ENCODE results near the gene AK4. TPM values are rescaled to one million over a fixed set of nuclear protein-coding genes. Genes with fewer than 3 reads are reported as not detected.
"Not testable (repeated sequence)": the region's sequence is repeated elsewhere in the genome, so short reads cannot be mapped to it uniquely, and the experiment has no call there.

Gene AK4
- total RNA-seq, 1 donor from 2014 or later = 39.7 TPM

DNA sequence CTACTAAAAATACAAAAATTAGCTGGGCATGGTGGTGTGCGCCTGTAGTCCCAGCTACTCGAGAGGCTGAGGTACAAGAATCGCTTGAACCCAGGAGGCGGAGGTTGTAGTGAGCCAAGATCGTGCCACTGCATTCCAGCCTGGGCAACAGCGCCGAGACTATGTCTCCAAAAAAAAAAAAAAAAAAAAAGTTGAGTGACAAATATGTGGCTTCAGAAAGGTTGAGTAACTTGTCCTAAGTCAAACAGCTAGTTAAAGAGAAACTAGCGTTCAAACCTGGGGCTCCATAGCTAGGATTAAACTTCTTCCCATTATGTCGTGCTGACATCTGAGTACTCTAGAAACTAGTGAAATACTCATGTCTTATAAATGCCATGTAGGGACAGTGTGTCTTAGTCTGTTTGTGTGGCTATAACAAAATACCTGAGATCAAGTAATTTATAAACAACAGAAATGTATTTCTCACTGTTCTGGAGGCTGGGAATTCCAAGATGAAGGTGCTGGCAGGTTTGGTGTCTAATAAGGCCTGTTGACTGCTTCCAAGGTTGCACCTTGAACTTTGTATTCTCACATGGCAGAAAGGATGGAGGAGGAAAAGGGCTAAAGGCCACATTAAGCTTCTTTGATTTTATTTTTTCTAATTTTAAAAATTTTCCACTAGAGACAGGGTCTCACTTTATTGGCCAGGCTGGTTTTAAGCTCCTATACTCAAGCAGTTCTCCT is 12.0 kb downstream of the AK4 start:
- Mint-ChIP-seq H3K4me1 (ENCODE audit: unreplicated experiment) (peaks cover 11% of the 10 kb centered on the region), H3K9me3 (ENCODE audit: unreplicated experiment) (no peaks in the 10 kb centered on the region), H3K4me3 (ENCODE audit: unreplicated experiment) (no peak overlapping the region), H3K36me3 (ENCODE audit: low read depth, unreplicated experiment) (no peaks in the 10 kb centered on the region), H3K27ac (ENCODE audit: unreplicated experiment) (no peak overlapping the region), H3K27me3 (ENCODE audit: unreplicated experiment) (no peaks in the 10 kb centered on the region)
- TF ChIP-seq, protein P1, sequence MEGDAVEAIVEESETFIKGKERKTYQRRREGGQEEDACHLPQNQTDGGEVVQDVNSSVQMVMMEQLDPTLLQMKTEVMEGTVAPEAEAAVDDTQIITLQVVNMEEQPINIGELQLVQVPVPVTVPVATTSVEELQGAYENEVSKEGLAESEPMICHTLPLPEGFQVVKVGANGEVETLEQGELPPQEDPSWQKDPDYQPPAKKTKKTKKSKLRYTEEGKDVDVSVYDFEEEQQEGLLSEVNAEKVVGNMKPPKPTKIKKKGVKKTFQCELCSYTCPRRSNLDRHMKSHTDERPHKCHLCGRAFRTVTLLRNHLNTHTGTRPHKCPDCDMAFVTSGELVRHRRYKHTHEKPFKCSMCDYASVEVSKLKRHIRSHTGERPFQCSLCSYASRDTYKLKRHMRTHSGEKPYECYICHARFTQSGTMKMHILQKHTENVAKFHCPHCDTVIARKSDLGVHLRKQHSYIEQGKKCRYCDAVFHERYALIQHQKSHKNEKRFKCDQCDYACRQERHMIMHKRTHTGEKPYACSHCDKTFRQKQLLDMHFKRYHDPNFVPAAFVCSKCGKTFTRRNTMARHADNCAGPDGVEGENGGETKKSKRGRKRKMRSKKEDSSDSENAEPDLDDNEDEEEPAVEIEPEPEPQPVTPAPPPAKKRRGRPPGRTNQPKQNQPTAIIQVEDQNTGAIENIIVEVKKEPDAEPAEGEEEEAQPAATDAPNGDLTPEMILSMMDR (IDR thresholded peaks at IDR 0.05; ENCODE audit: unreplicated experiment) = no peak
- no peak for DNase-seq (ENCODE audit: low spot score)

DNA sequence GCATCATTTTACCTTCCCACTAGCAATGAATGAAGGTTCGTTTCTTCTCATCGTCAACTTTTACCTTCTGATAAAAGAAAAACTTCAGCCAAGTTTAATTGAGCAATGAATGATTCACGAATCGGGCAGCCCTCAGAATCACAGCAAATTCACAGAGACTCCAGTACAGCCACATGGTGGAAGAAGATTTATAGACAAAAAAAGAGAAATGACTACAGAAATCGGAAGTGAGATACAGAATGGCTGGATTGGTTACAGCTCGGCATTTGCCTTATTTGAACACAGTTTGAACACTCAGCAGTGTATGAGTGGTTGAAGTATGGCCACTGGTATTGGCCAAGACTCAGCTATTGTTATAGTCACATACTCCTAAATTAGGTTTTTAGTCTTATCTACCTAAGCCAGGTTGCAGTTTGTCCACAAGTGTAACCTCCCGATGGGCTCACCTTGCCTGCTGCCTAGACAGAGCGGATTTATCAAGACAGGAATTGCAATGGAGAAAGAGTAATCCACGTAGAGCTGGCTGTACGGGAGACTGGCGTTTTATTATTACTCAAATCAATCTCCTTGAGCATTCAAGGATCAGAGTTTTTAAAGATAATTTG is 15.3 kb downstream of the AK4 start:
- TF ChIP-seq, protein P1 (IDR thresholded peaks at IDR 0.05; ENCODE audit: unreplicated experiment) = no peak
- Mint-ChIP-seq H3K36me3 (ENCODE audit: low read depth, unreplicated experiment) (no peaks in the 10 kb centered on the region), H3K4me1 (ENCODE audit: unreplicated experiment) (peaks cover 17% of the 10 kb centered on the region), H3K27me3 (ENCODE audit: unreplicated experiment) (no peaks in the 10 kb centered on the region), H3K27ac (ENCODE audit: unreplicated experiment) (no peak overlapping the region), H3K9me3 (ENCODE audit: unreplicated experiment) (no peaks in the 10 kb centered on the region), H3K4me3 (ENCODE audit: unreplicated experiment) (no peak overlapping the region)
- no peak for DNase-seq (ENCODE audit: low spot score)

DNA sequence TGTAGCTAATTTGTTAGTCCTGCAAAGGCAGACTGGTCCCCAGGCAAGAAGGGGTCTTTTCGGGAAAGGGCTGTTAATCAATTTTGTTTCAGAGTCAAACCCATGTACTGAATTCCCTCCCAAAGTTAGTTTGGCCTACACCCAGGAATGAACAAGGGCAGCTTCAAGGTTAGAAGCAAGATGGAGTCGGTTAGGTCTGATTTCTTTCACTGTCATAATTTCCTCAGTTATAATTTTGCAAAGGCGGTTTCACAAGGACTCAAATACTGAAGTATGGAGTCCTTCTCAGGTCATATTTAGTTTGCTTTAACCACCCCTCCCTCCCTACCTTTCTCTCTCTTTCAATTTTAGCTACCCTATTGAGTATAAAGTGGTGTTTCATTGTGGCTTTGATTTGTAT is 16.1 kb downstream of the AK4 start:
- H3K27ac Mint-ChIP-seq (ENCODE audit: unreplicated experiment); DNase-seq (ENCODE audit: low spot score); H3K27me3 Mint-ChIP-seq (ENCODE audit: unreplicated experiment); H3K4me3 Mint-ChIP-seq (ENCODE audit: unreplicated experiment); H3K36me3 Mint-ChIP-seq (ENCODE audit: low read depth, unreplicated experiment); H3K9me3 Mint-ChIP-seq (ENCODE audit: unreplicated experiment): not testable (repeated sequence)
- H3K4me1 Mint-ChIP-seq (ENCODE audit: unreplicated experiment) = peaks cover 17% of the 10 kb centered on the region

DNA sequence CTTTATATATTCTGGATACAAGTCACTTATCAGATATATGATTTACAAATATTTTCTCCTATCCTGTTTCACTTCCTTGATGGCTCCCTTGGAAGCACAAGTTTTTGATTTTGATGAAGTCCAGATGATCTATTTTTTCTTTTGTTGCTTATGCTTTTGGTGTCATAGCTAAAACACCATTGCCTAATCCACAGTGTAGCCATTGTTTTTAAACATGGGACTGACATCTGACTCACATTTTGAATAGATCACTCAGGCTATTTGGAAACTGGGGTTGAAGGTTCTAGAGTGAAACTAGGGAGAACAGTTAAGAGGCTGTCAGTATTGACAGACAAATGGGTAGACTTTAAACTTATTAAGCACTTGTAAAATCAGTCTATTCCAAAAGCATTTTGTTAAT is 16.6 kb downstream of the AK4 start:
- Mint-ChIP-seq H3K36me3 (ENCODE audit: low read depth, unreplicated experiment) (no peaks in the 10 kb centered on the region), H3K9me3 (ENCODE audit: unreplicated experiment) (no peaks in the 10 kb centered on the region), H3K4me1 (ENCODE audit: unreplicated experiment) (peaks cover 19% of the 10 kb centered on the region), H3K27ac (ENCODE audit: unreplicated experiment) (no peak overlapping the region), H3K4me3 (ENCODE audit: unreplicated experiment) (no peak overlapping the region), H3K27me3 (ENCODE audit: unreplicated experiment) (no peaks in the 10 kb centered on the region)
- TF ChIP-seq, protein P1 (IDR thresholded peaks at IDR 0.05; ENCODE audit: unreplicated experiment) = no peak
- no peak for DNase-seq (ENCODE audit: low spot score)

DNA sequence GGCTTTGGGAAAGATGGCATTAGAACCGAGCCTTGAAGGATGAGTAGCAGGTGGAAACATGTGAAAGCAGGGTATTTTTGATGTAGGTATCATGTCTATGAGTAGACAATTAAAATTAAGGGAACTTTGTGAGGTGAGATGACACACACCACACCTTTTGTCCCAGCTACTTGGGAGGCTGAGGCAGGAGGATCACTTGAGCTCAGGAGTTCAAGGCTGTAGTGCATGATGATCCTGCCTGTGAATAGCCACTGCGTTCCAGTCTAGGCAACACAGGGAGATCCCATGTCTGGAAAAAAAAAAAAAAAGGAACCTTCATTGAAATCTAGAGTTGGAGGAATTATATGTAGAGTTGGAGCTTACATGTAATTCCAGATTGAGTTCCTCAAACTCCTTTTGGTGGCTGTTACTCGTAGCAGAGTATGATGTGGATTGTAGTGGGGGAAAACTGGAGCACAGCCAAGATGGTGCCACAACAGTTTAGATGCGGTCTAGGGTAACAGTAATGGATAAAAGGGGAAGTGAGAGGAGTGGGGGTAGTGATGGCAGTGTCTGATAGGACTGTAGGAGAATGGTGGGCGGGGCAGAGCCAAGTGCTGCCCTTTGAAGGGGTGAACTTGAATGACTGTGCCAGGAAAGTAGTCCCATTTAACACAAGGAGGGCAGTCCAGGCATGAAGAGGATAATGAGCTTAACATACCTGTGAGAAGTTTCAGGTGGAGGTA is 17.4 kb downstream of the AK4 start:
- no peak overlapping the region for H3K4me3 Mint-ChIP-seq (ENCODE audit: unreplicated experiment)
- TF ChIP-seq, protein P1 (IDR thresholded peaks at IDR 0.05; ENCODE audit: unreplicated experiment) = no peak
- no peaks in the 10 kb centered on the region for H3K9me3 Mint-ChIP-seq (ENCODE audit: unreplicated experiment)
- H3K4me1 Mint-ChIP-seq (ENCODE audit: unreplicated experiment) = peaks cover 21% of the 10 kb centered on the region
- peak overlapping the region; percentile 5 for H3K27ac Mint-ChIP-seq (ENCODE audit: unreplicated experiment)
- H3K36me3 Mint-ChIP-seq (ENCODE audit: low read depth, unreplicated experiment) = no peaks in the 10 kb centered on the region
- DNase-seq (ENCODE audit: low spot score) = no peak
- H3K27me3 Mint-ChIP-seq (ENCODE audit: unreplicated experiment) = no peaks in the 10 kb centered on the region

Measured in endothelial cell (in vitro differentiated cells).